A549 (cell line): ENCODE measurements around the gene GP1BA.

Source experiments
- BHLHE40 ChIP-seq: IDR thresholded peaks from 2 replicates; pipeline ENCODE4 v1.6.1; 2012; ENCODE audit warnings: low read depth, low read length, inconsistent platforms
- CTCF ChIP-seq: fragments of >200 bp; sonication (Bioruptor Twin); formaldehyde crosslinking; IDR thresholded peaks from 3 replicates; pipeline ENCODE4 v1.5.1; 2016
- POLR2A ChIP-seq: IDR thresholded peaks from 2 replicates; pipeline ENCODE4 v1.6.1; 2012; ENCODE audit warnings: mild to moderate bottlenecking, low read length
- POLR2AphosphoS2 ChIP-seq: conservative IDR thresholded peaks from 2 replicates; pipeline ENCODE4 v1.6.1; 2012; ENCODE audit warnings: low read length, improper control_type of control experiment, inconsistent platforms
- TF ChIP-seq, protein P1 (sequence below): fragments of 150-350 bp; IDR thresholded peaks from 2 replicates; pipeline ENCODE4 v1.6.1; 2014; ENCODE audit warnings: low read depth, mild to moderate bottlenecking, low read length
- TF ChIP-seq, protein P2 (sequence below): IDR thresholded peaks from 2 replicates; pipeline ENCODE4 v1.6.1; 2012

DNA sequence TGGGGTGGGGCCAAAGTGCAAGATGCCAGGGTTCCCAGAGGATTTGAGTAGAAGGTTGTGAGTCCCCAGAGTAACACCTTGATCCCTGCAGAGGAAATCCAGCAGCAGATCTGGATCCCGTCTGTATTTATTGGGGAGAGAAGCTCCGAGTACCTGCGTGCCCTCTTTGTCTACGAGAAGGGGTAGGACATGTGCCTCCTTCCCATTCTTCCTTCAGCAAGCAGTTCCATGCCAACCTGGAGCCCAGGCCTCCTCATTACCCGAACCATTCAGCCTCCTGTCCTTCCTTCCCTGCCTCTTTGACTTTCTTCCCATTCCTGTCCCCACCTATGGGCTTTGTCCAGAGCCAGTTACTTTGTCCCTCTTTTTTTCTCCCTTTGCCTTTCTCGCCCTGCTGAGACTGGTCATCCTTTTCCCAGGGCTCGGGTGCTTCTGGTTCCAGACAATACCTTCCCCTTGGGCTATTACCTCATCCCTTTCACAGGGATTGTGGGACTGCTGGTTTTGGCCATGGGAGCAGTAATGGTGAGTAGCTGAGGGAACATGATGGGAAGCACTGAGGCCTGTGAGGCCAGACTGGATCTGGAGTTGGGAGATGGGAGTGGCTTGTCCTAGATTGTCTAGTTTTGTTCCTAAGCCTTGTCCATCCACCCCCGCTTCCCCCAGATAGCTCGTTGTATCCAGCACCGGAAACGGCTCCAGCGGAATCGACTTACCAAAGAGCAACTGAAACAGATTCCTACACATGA lies 10.9 kb downstream of the GP1BA start:
- TF ChIP-seq CTCF (no peak), POLR2A (no peak), POLR2AphosphoS2 (no peak; the same call in 1 of the 2 replicates), BHLHE40 (no peak)
- TF ChIP-seq, protein P1, sequence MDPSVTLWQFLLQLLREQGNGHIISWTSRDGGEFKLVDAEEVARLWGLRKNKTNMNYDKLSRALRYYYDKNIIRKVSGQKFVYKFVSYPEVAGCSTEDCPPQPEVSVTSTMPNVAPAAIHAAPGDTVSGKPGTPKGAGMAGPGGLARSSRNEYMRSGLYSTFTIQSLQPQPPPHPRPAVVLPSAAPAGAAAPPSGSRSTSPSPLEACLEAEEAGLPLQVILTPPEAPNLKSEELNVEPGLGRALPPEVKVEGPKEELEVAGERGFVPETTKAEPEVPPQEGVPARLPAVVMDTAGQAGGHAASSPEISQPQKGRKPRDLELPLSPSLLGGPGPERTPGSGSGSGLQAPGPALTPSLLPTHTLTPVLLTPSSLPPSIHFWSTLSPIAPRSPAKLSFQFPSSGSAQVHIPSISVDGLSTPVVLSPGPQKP = no peak
- TF ChIP-seq, protein P2, sequence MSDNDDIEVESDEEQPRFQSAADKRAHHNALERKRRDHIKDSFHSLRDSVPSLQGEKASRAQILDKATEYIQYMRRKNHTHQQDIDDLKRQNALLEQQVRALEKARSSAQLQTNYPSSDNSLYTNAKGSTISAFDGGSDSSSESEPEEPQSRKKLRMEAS = no peak
